HL-60 (cell line): ENCODE data around the gene LHX4.
A peak's percentile ranks its signal among the peaks of the same experiment; 100 is the strongest.

Source experiments
- DNase-seq, 2 experiments: peaks; one replicate each; pipeline ENCODE4 v3.0.0-alpha.2; 2010 to 2020; ENCODE audit warnings: low read depth in 1 of 2, low spot score in 1 of 2
- H3K27ac ChIP-seq: fragments of 250-450 bp; sonication (Bioruptor Pico); replicated peaks from 2 replicates; pipeline ENCODE4 v1.5.1; 2020; ENCODE audit warnings: mild to moderate bottlenecking, moderate library complexity
- H3K27me3 ChIP-seq: fragments of 250-450 bp; sonication (Bioruptor Pico); 2 replicates; pipeline ENCODE4 v1.5.1; 2021; ENCODE audit warnings: mild to moderate bottlenecking, moderate library complexity; ENCODE audit not compliant: insufficient read depth, poor library complexity, severe bottlenecking
- H3K4me3 ChIP-seq: replicated peaks from 2 replicates; pipeline ENCODE4 v1.5.1; 2011; ENCODE audit warnings: mild to moderate bottlenecking, control low read depth, low read length; ENCODE audit not compliant: insufficient read depth
- CTCF ChIP-seq: IDR thresholded peaks from one replicate; pipeline ENCODE4 v1.5.1; 2011; ENCODE audit warnings: low read length, control low read depth, inconsistent platforms; ENCODE audit not compliant: insufficient read depth
- GABPA ChIP-seq: IDR thresholded peaks from 2 replicates; pipeline ENCODE4 v1.6.1; 2012; ENCODE audit warnings: low read depth
- POLR2AphosphoS5 ChIP-seq: IDR thresholded peaks from 2 replicates; pipeline ENCODE4 v1.6.1; 2012; ENCODE audit warnings: low read depth
- REST ChIP-seq: IDR thresholded peaks from 2 replicates; pipeline ENCODE4 v1.6.1; 2012; ENCODE audit warnings: low read depth; ENCODE audit not compliant: insufficient replicate concordance
- SPI1 ChIP-seq: IDR thresholded peaks from 2 replicates; pipeline ENCODE4 v1.6.1; 2012; ENCODE audit warnings: low read depth, mild to moderate bottlenecking, borderline replicate concordance

LHX4 gene

GRCh38 chr1:180185971-180186645, 44.0 kb upstream of the LHX4 start:
- TF ChIP-seq POLR2AphosphoS5 = no peak
- TF ChIP-seq GABPA = no peak
- TF ChIP-seq SPI1 = no peak
- TF ChIP-seq REST = no peak
- no peak for TF ChIP-seq CTCF
- Histone ChIP-seq H3K27me3 (no peaks in the 10 kb centered on the region), H3K4me3 (no peak overlapping the region), H3K27ac (no peak overlapping the region)
- DNase-seq = no peak

- Histone ChIP-seq H3K27ac (no peak overlapping the region), H3K4me3 (no peak overlapping the region), H3K27me3 (no peaks in the 10 kb centered on the region)
- DNase-seq = no peak
- TF ChIP-seq GABPA (no peak), SPI1 (no peak), POLR2AphosphoS5 (no peak), REST (no peak), CTCF (no peak)
These were observed 43.2 kb upstream of the LHX4 start for GRCh38 chr1:180186831-180187230.

DNA sequence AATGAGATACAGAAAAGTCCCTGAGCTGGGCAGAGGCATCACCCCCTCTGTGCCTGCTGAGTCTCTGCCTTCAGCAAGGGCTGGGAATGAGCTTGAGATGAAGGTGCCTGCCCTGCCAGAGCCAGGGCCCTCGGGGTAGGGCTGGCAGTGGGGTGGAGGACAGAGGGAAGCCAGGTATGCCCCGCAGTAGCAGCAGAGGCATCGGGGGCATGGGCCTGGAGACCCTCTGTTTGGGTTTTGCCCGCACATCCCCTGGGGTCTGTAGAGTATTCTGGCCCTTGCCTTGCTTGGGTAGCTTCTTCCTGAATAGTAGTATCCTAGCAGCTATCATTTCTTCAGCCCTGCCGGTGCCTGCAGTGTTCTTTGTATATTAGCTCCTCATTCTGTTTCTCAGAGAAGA, 42.4 kb upstream of the LHX4 start:
- Histone ChIP-seq H3K27me3 (no peaks in the 10 kb centered on the region), H3K27ac (no peak overlapping the region), H3K4me3 (no peak overlapping the region)
- TF ChIP-seq GABPA (no peak), POLR2AphosphoS5 (no peak)
- no peak for DNase-seq

DNA sequence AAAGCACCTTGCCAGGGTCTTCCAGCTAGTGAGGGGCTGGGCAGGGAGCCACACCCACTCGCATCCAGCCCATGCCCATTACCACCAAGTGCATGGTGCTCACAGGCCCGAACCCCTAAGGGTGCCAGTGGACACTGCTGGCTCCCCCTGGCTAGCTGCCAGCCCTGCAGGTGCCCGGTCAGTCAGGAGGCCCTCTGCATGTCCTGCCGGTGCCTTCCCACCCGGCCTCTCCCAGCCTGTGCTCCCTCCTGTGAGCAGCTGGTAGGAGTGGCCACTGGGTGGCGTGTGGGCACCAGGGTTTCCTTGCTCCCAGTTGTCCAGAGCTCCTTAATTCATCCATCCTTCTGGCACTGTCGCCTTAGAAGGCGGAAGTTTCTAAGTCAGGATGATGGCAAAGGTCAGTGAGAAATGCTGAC, 42.0 kb upstream of the LHX4 start:
- TF ChIP-seq SPI1 (no peak), CTCF (peak; percentile 38)
- no peaks in the 10 kb centered on the region for H3K27me3 ChIP-seq
- no peak overlapping the region for H3K4me3 ChIP-seq
- peak overlapping the region; percentile 28; the same call in 1 of the 2 replicates for H3K27ac ChIP-seq
- DNase-seq = peak in 1 of 2 experiments; percentile 60
